A549 (cell line): ENCODE data around the gene LRIG1.

Experiments
- CHD2 ChIP-seq: fragments of 150-350 bp; IDR thresholded peaks from 2 replicates; pipeline ENCODE4 v1.6.1; 2014; ENCODE audit warnings: low read length; ENCODE audit not compliant: partially characterized antibody
- CTCF ChIP-seq: fragments of >200 bp; sonication (Bioruptor Twin); formaldehyde crosslinking; IDR thresholded peaks from 3 replicates; pipeline ENCODE4 v1.5.1; 2016
- EP300 ChIP-seq, 2 experiments: fragments of >200 bp; sonication (Bioruptor Twin); formaldehyde crosslinking; IDR thresholded peaks; 2 replicates in 1 of 2; 3 replicates in 1 of 2; pipeline ENCODE4 v1.6.1; 2016 to 2017
- HDAC2 ChIP-seq: fragments of 200-600 bp; sonication (generic); IDR thresholded peaks from 2 replicates; pipeline ENCODE4 v1.6.1; 2016
- HMGXB4 ChIP-seq: fragments of 250-450 bp; sonication (Bioruptor Pico); IDR thresholded peaks from 2 replicates; pipeline ENCODE4 v1.5.0; 2021; ENCODE audit warnings: mild to moderate bottlenecking, moderate library complexity, borderline replicate concordance
- MAX ChIP-seq: IDR thresholded peaks from 2 replicates; pipeline ENCODE4 v1.6.1; 2012
- PBX3 ChIP-seq: IDR thresholded peaks from 2 replicates; pipeline ENCODE4 v1.6.1; 2012
- POLR2A ChIP-seq: IDR thresholded peaks from 2 replicates; pipeline ENCODE4 v1.6.1; 2012; ENCODE audit warnings: mild to moderate bottlenecking, low read length
- RAD21 ChIP-seq, 2 experiments: fragments of >200 bp in 1 of 2; sonication (Bioruptor Twin) in 1 of 2; formaldehyde crosslinking in 1 of 2; IDR thresholded peaks in 1 of 2; conservative IDR thresholded peaks in 1 of 2; 2 replicates in 1 of 2; 3 replicates in 1 of 2; pipeline ENCODE4 v1.6.1; 2012 to 2018; ENCODE audit warnings: inconsistent platforms in 1 of 2
- USF2 ChIP-seq: fragments of 450-650 bp; IDR thresholded peaks from 2 replicates; pipeline ENCODE4 v1.6.1; 2014; ENCODE audit warnings: antibody characterized with exemption

- TF ChIP-seq CHD2 = no peak
- TF ChIP-seq CTCF = no peak
- TF ChIP-seq HMGXB4 = no peak
- TF ChIP-seq USF2 = no peak
- no peak for TF ChIP-seq POLR2A
- TF ChIP-seq RAD21 (conservative IDR thresholded peaks at IDR 0.05 in 1 of 2, IDR thresholded peaks at IDR 0.05 in 1 of 2) = no peak
- TF ChIP-seq PBX3 = no peak
- no peak for TF ChIP-seq HDAC2
- TF ChIP-seq MAX = no peak
- no peak for TF ChIP-seq EP300 (IDR thresholded peaks at IDR 0.05)
Measured at GRCh38 chr3:66483006-66483405, 17.8 kb downstream of the LRIG1 start.
